Measurements from ENCODE around the gene TCF12.

GRCh38 chr15:57282686-57283085 lies 364.2 kb downstream of the TCF12 start:
- TF ChIP-seq, protein P1, sequence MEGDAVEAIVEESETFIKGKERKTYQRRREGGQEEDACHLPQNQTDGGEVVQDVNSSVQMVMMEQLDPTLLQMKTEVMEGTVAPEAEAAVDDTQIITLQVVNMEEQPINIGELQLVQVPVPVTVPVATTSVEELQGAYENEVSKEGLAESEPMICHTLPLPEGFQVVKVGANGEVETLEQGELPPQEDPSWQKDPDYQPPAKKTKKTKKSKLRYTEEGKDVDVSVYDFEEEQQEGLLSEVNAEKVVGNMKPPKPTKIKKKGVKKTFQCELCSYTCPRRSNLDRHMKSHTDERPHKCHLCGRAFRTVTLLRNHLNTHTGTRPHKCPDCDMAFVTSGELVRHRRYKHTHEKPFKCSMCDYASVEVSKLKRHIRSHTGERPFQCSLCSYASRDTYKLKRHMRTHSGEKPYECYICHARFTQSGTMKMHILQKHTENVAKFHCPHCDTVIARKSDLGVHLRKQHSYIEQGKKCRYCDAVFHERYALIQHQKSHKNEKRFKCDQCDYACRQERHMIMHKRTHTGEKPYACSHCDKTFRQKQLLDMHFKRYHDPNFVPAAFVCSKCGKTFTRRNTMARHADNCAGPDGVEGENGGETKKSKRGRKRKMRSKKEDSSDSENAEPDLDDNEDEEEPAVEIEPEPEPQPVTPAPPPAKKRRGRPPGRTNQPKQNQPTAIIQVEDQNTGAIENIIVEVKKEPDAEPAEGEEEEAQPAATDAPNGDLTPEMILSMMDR (optimal IDR thresholded peaks at IDR 0.05 in 1 of 3, IDR thresholded peaks at IDR 0.05 in 1 of 3, conservative IDR thresholded peaks at IDR 0.05 in 1 of 3; ENCODE audit: extremely low read depth in 1 of 3, insufficient read depth in 2 of 3, low read length in 3 of 3): no peak
- TF ChIP-seq EZH2 (IDR thresholded peaks at IDR 0.05; ENCODE audit: low read length): no peak

All from keratinocyte (primary cell).